ENCODE results near the gene CNIH4. TPM values are rescaled to one million over a fixed set of nuclear protein-coding genes. Genes with fewer than 3 reads are reported as not detected.
"Not testable (repeated sequence)": the region's sequence is repeated elsewhere in the genome, so short reads cannot be mapped to it uniquely, and the experiment has no call there.

The CNIH4 gene
- total RNA-seq, 1 donor from 2014 or later: 77.2 TPM

DNA sequence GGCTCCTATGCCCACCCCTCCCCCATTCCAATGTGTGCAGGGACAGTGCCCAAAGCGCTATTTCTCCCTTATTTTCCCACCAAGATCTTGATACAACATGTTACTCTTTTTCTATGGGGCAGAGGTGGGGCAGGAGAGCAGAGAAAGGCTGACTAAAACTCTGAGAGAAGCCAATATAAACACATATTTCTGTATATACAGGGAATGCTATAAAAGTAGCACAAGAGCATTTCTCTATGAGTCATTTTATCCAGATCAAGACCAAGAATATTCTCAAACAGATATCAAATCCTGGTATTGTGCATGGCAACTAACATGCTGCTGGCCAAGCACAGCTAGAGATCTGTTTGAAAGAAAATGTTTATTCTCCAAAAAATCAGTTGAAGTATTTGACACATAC, 70.7 kb downstream of the CNIH4 start:
- intact Hi-C loops (cut with micrococcal nuclease): no loop called here
- peak; percentile 44 for DNase-seq
- Mint-ChIP-seq H3K9me3 (no peaks in the 10 kb centered on the region), H3K4me3 (no peak overlapping the region), H3K36me3 (ENCODE audit: low read depth) (peaks cover 64% of the 10 kb centered on the region), H3K4me1 (peaks cover 37% of the 10 kb centered on the region), H3K27ac (no peak overlapping the region), H3K27me3 (no peaks in the 10 kb centered on the region)

DNA sequence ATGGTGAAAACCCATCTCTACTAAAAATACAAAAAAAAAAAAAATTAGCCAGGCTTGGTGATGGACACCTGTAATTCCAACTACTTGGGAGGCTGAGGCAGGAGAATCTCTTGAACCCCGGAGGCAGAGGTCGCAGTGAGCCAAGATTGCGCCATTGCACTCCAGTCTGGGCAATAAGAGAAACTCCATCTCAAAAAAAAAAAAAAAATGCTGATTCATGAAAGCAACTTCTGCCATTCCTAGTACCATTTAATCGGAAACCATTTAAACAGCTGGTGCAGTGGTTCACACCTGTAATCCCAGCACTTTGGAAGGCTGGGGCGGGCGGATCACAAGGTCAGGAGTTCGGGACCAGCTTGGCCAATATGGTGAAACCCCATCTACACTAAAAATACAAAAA, 72.0 kb downstream of the CNIH4 start:
- peaks cover 66% of the 10 kb centered on the region for H3K36me3 Mint-ChIP-seq (ENCODE audit: low read depth)
- DNase-seq: peak; percentile 51
- H3K9me3 Mint-ChIP-seq; intact Hi-C loops (cut with micrococcal nuclease); H3K27ac Mint-ChIP-seq; H3K4me3 Mint-ChIP-seq; H3K27me3 Mint-ChIP-seq: not testable (repeated sequence)
- peaks cover 46% of the 10 kb centered on the region for H3K4me1 Mint-ChIP-seq

Other genes starting within 250 kb of the CNIH4 start
- gene FBXO28, start 242.8 kb upstream of the CNIH4 start, total RNA-seq: 26.0 and 26.3 TPM in 2 replicates
- gene DEGS1, start 173.6 kb upstream of the CNIH4 start, total RNA-seq: 51.8 and 56.3 TPM in 2 replicates
- gene NVL, start 26.7 kb upstream of the CNIH4 start, total RNA-seq: 41.4 and 52.4 TPM in 2 replicates
- 81.0 and 90.9 TPM in 2 replicates for gene WDR26, start 77.9 kb downstream of the CNIH4 start, total RNA-seq